Astrocyte of the spinal cord (primary cell): ENCODE results near the gene TTLL3.

Experiments
- DNase-seq: peaks from one replicate; pipeline ENCODE4 v3.0.0; 2011; ENCODE audit warnings: low read depth, low spot score
- H3K4me3 ChIP-seq: 2 replicates; pipeline ENCODE4 v1.5.1; 2011; ENCODE audit warnings: low read depth, mild to moderate bottlenecking, low read length, moderate library complexity
- in situ Hi-C: cut with HindIII; loops from 2 replicates; pipeline ENCODE4 v1.10.0; 2017; ENCODE audit warnings: low sequenced_read_pairs
- TF ChIP-seq, protein P1 (sequence below): IDR thresholded peaks from 2 replicates; pipeline ENCODE4 v1.5.1; 2012; ENCODE audit warnings: low read depth, mild to moderate bottlenecking, low read length, inconsistent platforms

The TTLL3 gene

DNA sequence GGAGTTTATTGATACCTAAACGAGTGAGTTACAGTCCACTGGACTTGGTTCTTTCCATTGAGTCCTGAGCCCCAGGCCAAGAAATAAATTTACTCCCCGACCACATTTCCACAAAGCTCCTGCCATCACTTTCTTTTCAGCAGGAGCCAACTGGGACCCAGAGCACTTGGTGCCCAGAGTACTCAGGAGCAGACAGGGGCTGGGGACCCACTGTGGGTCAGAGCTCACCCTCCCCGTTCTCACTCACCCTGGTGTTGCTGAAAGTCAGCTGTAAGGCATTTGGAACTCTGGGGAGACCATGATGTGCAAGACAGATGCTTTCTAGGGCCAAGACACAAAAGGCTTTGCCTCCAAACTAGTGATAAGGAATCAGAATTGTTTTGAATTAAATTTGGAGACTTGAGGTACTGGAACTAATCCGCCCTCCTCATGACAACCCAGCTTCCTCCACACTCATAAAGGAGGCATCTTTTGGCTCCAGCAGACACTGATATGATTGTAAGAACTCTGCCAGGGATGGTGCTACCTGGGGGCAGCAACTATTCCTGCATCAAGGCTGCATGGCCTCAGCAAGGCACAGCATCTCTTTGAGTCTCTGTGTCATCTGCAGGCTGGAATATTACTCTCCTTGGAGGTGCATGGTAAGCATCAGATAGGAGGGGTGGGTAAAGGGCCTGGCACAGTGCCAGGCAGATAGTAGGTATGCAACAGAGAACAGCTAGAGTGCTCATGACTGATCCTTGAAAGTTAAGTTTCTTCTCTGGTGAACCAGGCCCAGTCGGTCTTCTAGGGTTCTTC lies 33.0 kb upstream of the TTLL3 start:
- DNase-seq, result no peak
- no peak overlapping the region for H3K4me3 ChIP-seq
- TF ChIP-seq, protein P1, sequence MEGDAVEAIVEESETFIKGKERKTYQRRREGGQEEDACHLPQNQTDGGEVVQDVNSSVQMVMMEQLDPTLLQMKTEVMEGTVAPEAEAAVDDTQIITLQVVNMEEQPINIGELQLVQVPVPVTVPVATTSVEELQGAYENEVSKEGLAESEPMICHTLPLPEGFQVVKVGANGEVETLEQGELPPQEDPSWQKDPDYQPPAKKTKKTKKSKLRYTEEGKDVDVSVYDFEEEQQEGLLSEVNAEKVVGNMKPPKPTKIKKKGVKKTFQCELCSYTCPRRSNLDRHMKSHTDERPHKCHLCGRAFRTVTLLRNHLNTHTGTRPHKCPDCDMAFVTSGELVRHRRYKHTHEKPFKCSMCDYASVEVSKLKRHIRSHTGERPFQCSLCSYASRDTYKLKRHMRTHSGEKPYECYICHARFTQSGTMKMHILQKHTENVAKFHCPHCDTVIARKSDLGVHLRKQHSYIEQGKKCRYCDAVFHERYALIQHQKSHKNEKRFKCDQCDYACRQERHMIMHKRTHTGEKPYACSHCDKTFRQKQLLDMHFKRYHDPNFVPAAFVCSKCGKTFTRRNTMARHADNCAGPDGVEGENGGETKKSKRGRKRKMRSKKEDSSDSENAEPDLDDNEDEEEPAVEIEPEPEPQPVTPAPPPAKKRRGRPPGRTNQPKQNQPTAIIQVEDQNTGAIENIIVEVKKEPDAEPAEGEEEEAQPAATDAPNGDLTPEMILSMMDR, result no peak
- in situ Hi-C loops, result no loop called here

DNA sequence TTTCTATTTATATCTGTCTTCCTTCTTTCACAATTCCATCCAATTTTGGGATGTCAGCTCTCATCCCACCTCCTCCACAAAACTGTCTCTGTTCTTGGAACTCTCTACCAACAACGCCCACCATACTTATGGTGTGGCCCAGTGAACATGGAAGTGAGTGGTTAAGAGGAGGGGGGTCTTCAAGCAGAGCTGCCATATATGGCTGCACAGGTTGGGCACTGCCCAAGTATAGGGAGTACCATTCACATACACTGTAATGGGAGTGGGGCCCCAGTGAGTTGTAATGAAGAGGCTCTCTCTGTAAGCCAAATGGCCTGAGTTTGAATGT lies 32.4 kb upstream of the TTLL3 start:
- TF ChIP-seq, protein P1, result no peak
- in situ Hi-C loops, result no loop called here
- no peak for DNase-seq
- no peak overlapping the region for H3K4me3 ChIP-seq

DNA sequence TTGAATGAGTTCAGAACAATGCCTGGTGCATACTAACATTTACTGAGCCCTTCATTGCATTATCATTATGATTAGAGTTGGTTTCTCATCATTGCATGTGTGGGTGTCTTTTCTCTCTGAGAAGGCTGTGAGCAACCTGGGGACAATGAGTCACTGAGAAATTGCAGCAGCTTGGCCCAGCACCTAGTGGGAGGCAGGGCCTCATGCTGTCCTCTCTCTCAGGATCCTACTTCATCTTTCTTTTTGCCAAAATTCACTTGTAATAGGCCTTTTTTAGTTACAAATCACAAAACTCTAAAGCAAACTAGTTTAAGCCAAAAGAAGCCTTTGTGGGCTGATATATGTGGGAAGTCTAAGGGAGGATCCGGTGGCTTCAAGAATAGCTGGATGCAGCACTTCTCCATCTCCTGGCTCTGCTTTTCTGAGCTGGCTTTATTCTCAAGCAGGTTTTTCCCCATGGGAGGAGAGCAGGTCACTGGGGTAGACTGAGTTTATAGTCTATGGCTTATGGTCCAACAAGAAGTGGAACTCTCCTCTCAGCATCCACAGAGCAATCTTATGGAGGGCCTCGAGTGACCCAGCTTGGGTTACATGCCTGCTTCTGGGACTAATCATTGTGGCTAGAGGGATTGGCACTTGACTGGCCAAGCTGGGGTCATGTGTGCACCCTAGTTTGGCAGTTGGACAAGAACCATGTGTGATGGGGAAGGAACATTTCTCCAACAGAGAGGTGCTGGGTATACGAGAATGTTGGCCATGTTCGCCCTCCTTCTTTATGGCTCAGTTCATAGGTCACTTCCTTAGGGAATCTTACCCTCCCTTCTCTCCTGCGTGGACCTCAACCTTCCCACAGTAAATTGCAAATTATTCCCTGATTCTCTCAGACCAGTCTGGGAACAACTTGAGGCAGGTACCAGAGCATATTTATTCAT lies 31.7 kb upstream of the TTLL3 start:
- peak; percentile 62 for DNase-seq
- TF ChIP-seq, protein P1, result no peak
- in situ Hi-C loops, result no loop called here
- no peak overlapping the region for H3K4me3 ChIP-seq

DNA sequence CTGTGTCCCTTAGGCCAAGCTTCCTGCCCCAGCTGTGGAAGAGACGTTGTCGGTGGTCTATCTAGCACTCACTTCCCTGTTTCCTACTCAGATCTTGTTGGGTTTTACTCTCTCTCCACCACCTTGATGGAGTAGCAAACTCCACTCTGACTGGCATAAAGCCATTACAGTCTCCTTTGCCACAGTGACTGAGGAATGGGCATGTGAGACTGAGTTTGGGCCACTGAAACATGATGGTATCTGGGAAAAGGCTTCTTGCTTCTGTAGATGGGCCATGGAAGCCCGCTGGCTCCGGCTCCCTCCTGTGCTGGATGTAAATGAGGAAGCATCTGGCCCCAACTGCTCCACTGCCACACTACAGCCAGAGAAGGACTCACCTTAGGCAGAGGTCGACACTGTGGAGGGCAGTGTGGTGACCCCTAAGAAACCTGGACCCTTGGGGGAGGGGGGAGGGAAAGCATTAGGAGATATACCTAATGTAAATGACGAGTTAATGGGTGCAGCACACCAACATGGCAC lies 30.9 kb upstream of the TTLL3 start:
- DNase-seq, result no peak
- H3K4me3 ChIP-seq, result no peak overlapping the region
- TF ChIP-seq, protein P1, result no peak
- in situ Hi-C loops, result no loop called here

DNA sequence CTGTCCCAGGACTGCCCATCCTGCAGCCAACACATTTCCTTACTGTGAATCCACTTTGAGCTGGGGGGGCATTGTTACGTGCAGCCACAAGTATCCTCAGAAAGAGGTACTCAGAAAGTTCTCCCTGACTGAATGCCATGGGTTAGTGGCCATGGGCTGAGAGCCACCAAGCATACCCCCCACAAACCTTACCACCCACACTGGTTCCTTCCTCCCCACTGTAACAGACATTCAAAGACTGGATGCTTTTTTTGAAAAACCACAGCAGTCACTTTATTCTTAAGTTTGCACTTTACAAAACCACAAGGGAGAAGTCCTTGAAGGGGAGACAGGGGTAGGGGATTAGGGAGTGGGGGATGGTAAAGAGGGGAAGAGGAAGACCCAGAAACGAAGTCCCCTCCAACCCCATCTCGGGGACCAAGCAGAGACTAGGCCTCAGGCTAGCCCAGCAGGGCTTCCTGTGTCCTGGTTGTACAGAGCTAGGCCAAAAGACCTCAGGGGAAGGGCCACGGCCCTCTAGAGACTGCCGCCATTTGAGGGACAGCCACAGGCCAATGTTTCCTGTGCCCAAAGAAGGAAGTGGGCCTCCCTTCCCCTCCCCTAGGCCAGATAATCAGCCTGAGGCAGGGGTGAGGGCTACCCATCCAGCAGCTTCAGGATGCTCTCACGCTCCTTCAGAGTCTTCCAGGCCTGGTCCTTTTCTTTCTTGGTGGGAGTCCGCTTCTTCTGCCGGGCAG lies 30.2 kb upstream of the TTLL3 start:
- in situ Hi-C loops, result no loop called here
- TF ChIP-seq, protein P1, result no peak
- no peak for DNase-seq
- no peak overlapping the region for H3K4me3 ChIP-seq

DNA sequence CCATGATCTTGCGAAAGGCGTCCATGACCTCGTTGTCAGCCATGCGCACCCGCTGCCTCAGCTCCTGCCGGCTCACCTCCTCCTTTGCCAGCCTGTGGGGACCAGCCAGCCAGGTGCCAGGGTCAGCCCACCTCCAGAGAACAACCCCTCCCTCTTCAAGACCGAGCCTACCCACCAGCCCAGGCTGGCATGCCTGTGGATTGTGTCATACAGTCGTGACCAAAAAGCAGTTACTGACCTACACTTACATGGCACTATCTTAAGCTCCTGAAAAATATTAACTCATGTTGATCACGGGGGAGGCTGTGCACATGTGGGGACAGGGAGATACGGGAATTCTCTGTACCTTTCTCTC lies 29.6 kb upstream of the TTLL3 start:
- H3K4me3 ChIP-seq, result no peak overlapping the region
- TF ChIP-seq, protein P1, result no peak
- no peak for DNase-seq
- in situ Hi-C loops, result no loop called here
